Esophagus squamous epithelium (tissue), 4 donors: Measurements from ENCODE around the gene TMEM135.

Experiments
- POLR2A ChIP-seq, 4 donors: fragments of 450-650 bp; IDR thresholded peaks; one replicate each; pipeline ENCODE4 v1.6.1; 2017; ENCODE audit warnings: antibody characterized with exemption in 4 of 4, mild to moderate bottlenecking in 4 of 4, moderate library complexity in 3 of 4
- TF ChIP-seq, protein P1 (sequence below), 6 experiments: fragments of 450-650 bp in 4 of 6; fragments of 200-600 bp in 2 of 6; sonication (generic) in 2 of 6; IDR thresholded peaks; one replicate each; pipeline ENCODE4 v1.5.1; 2016 to 2019; ENCODE audit warnings: antibody characterized with exemption in 6 of 6, mild to moderate bottlenecking in 4 of 6, moderate library complexity in 4 of 6

DNA sequence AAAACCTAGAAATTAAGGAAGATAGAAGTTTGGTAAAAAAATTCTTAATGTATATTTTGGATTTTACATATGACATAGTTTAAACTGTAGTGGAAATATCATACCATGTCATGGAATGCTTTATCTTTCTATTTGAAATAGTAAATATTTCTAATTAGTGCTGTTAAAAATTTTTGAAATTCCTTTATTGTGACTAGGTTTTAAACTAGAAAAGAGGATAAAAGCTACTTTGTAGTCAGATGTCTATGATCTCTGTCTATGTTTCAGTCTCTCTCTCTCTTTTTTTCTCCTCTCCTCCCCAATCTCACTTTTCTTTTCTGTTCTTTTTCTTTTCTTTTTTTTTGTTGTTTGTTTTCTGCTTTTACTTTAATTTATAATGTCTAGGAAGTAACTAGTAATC lies 226.2 kb downstream of the TMEM135 start:
- TF ChIP-seq, protein P1, sequence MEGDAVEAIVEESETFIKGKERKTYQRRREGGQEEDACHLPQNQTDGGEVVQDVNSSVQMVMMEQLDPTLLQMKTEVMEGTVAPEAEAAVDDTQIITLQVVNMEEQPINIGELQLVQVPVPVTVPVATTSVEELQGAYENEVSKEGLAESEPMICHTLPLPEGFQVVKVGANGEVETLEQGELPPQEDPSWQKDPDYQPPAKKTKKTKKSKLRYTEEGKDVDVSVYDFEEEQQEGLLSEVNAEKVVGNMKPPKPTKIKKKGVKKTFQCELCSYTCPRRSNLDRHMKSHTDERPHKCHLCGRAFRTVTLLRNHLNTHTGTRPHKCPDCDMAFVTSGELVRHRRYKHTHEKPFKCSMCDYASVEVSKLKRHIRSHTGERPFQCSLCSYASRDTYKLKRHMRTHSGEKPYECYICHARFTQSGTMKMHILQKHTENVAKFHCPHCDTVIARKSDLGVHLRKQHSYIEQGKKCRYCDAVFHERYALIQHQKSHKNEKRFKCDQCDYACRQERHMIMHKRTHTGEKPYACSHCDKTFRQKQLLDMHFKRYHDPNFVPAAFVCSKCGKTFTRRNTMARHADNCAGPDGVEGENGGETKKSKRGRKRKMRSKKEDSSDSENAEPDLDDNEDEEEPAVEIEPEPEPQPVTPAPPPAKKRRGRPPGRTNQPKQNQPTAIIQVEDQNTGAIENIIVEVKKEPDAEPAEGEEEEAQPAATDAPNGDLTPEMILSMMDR (IDR thresholded peaks at IDR 0.05) = no peak
- no peak for TF ChIP-seq POLR2A (IDR thresholded peaks at IDR 0.05)
